SU-DHL-6 (cell line): Measurements from ENCODE around the gene WDFY1.

Experiments
- H2AFZ ChIP-seq: fragments of 200-600 bp; sonication (generic); 2 replicates; pipeline ENCODE4 v1.6.1; 2014; ENCODE audit warnings: low read depth, mild to moderate bottlenecking, moderate library complexity, mixed read lengths, antibody characterized with exemption, low read length; ENCODE audit not compliant: severe bottlenecking
- H3F3A ChIP-seq: fragments of 200-600 bp; shearing (Covaris generic); 2 replicates; pipeline ENCODE4 v1.6.0; 2016; ENCODE audit warnings: antibody characterized with exemption, mild to moderate bottlenecking; ENCODE audit not compliant: insufficient read depth
- H3K27ac ChIP-seq: fragments of 200-600 bp; sonication (generic); 2 replicates; pipeline ENCODE4 v1.5.1; 2016; ENCODE audit warnings: low read depth, mild to moderate bottlenecking, low read length, moderate library complexity, mixed read lengths
- H3K27me3 ChIP-seq: fragments of 200-600 bp; sonication (generic), shearing (Covaris generic); 2 replicates; pipeline ENCODE4 v1.6.0; 2014; ENCODE audit warnings: mild to moderate bottlenecking, low read length
- H3K36me3 ChIP-seq: fragments of 200-600 bp; sonication (generic); 2 replicates; pipeline ENCODE4 v1.6.1; 2014; ENCODE audit warnings: mild to moderate bottlenecking, low read length, mixed read lengths
- H3K4me2 ChIP-seq: fragments of 300-600, 200-600 bp; shearing (Covaris generic), sonication (generic); 2 replicates; pipeline ENCODE4 v1.6.0; 2014; ENCODE audit warnings: low read length, low read depth, mild to moderate bottlenecking; ENCODE audit not compliant: poor library complexity, severe bottlenecking
- H3K4me3 ChIP-seq: fragments of 200-600 bp; sonication (generic); 2 replicates; pipeline ENCODE4 v1.5.1; 2014; ENCODE audit warnings: antibody characterized with exemption, low read length, mild to moderate bottlenecking, mixed read lengths; ENCODE audit not compliant: insufficient read depth, poor library complexity, severe bottlenecking
- H3K79me2 ChIP-seq: fragments of 200-600 bp; sonication (generic); 2 replicates; pipeline ENCODE4 v1.6.1; 2014; ENCODE audit warnings: mild to moderate bottlenecking, low read length, moderate library complexity; ENCODE audit not compliant: insufficient read depth
- H3K9ac ChIP-seq: fragments of 200-600 bp; sonication (generic); 2 replicates; pipeline ENCODE4 v1.7.0; 2014; ENCODE audit warnings: mild to moderate bottlenecking, low read length
- H3K9me2 ChIP-seq: fragments of 200-600 bp; sonication (generic); replicated peaks from 2 replicates; pipeline ENCODE4 v1.6.1; 2014; ENCODE audit warnings: low read length; ENCODE audit not compliant: insufficient read depth
- H3K9me3 ChIP-seq: fragments of 200-600 bp; sonication (generic); 2 replicates; pipeline ENCODE4 v1.6.1; 2014; ENCODE audit warnings: low read length, mixed read lengths; ENCODE audit not compliant: insufficient read depth
- H4K20me1 ChIP-seq: fragments of 200-600 bp; sonication (generic); 2 replicates; pipeline ENCODE4 v1.6.1; 2014; ENCODE audit warnings: low read depth, mild to moderate bottlenecking, antibody characterized with exemption, low read length, moderate library complexity, mixed read lengths
- EZH2phosphoT487 ChIP-seq: fragments of 200-600 bp; sonication (generic), shearing (Covaris generic); conservative IDR thresholded peaks from 2 replicates; pipeline ENCODE4 v1.6.1; 2018; ENCODE audit warnings: mild to moderate bottlenecking, antibody characterized with exemption, low read length, moderate library complexity, mixed read lengths
- TF ChIP-seq, protein P1 (sequence below): fragments of 200-600 bp; sonication (generic); IDR thresholded peaks from one replicate; pipeline ENCODE4 v1.5.1; 2017; ENCODE audit warnings: antibody characterized with exemption, mild to moderate bottlenecking, low read length, moderate library complexity; ENCODE audit not compliant: insufficient read depth, poor library complexity, severe bottlenecking

The WDFY1 gene

DNA sequence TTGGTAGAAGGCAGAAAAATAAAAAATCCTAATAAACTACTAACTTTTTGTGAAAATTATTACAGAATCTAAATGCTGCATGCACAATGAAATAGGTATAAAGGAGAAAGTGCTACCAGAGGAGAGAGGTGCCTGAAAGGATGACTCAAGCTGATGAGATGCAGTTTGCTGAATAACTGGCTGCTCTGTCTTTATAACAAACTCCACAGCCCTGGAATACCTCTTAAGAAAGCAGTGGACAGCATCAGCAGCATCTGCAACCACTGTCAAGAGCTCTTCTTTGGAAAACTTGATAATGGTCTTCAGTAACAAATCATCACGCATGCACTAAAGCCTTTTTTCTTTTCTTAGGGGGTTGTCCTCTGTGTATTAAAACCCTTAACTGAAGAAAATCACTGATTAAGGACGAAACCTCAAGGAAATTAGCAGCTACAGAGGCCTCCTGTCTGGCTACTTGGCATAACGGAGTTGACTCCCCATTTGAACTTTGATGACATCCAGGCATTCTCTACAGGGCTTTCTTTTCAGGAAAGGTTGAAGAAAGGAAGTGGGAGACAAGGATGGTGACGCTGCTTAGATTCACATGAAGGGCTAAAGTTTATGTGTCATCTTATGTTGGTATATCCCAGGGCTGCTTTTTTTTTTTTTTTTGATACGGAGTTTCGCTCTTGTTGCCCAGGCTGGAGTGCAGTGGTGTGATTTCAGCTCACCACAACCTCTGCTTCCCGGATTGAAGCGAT is 28.8 kb downstream of the WDFY1 start:
- H3K9me3 ChIP-seq, result no peaks in the 10 kb centered on the region
- no peak overlapping the region for H3K4me2 ChIP-seq
- H3K79me2 ChIP-seq, result no peaks in the 10 kb centered on the region
- TF ChIP-seq EZH2phosphoT487, result no peak
- TF ChIP-seq, protein P1, sequence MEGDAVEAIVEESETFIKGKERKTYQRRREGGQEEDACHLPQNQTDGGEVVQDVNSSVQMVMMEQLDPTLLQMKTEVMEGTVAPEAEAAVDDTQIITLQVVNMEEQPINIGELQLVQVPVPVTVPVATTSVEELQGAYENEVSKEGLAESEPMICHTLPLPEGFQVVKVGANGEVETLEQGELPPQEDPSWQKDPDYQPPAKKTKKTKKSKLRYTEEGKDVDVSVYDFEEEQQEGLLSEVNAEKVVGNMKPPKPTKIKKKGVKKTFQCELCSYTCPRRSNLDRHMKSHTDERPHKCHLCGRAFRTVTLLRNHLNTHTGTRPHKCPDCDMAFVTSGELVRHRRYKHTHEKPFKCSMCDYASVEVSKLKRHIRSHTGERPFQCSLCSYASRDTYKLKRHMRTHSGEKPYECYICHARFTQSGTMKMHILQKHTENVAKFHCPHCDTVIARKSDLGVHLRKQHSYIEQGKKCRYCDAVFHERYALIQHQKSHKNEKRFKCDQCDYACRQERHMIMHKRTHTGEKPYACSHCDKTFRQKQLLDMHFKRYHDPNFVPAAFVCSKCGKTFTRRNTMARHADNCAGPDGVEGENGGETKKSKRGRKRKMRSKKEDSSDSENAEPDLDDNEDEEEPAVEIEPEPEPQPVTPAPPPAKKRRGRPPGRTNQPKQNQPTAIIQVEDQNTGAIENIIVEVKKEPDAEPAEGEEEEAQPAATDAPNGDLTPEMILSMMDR, result no peak
- H3K4me3 ChIP-seq, result no peak overlapping the region
- no peak overlapping the region for H3K27ac ChIP-seq
- no peak overlapping the region for H2AFZ ChIP-seq
- H3K27me3 ChIP-seq, result no peaks in the 10 kb centered on the region
- no peaks in the 10 kb centered on the region for H3F3A ChIP-seq
- H3K9ac ChIP-seq, result no peak overlapping the region
- no peaks in the 10 kb centered on the region for H4K20me1 ChIP-seq
- H3K9me2 ChIP-seq, result no peaks in the 10 kb centered on the region
- no peaks in the 10 kb centered on the region for H3K36me3 ChIP-seq

- Histone ChIP-seq H3K79me2 (no peaks in the 10 kb centered on the region), H3K4me3 (no peak overlapping the region), H3K27ac (no peak overlapping the region), H3K9me2 (no peaks in the 10 kb centered on the region), H3K36me3 (no peaks in the 10 kb centered on the region), H3K9ac (no peak overlapping the region), H3K27me3 (no peaks in the 10 kb centered on the region), H2AFZ (no peak overlapping the region), H3F3A (no peaks in the 10 kb centered on the region), H3K9me3 (no peaks in the 10 kb centered on the region), H4K20me1 (no peaks in the 10 kb centered on the region), H3K4me2 (no peak overlapping the region)
- no peak for TF ChIP-seq EZH2phosphoT487
Measured at GRCh38 chr2:223915071-223915470, 30.1 kb downstream of the WDFY1 start.

DNA sequence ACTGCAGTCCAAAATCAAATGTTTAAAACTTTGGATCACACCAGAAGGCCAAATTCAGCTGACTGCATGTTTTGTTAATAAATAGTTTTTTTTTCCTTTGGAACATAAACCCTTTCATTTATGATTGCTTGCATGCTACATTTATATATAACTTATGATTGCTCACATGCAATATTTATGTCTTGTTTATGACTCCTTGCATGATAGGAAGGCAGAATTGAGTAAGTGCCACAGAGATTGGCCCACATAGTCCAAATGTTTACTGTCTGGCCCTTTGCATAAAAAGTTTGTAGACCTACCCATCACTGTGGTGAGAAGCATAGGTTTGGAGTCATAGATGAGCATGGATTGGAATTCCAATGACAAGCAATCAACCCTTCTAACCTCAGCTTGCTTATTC is 30.8 kb downstream of the WDFY1 start:
- Histone ChIP-seq H3K36me3 (no peaks in the 10 kb centered on the region), H3K9me3 (no peaks in the 10 kb centered on the region), H3K4me3 (no peak overlapping the region), H4K20me1 (no peaks in the 10 kb centered on the region), H3K27me3 (no peaks in the 10 kb centered on the region), H3K79me2 (no peaks in the 10 kb centered on the region), H3F3A (no peaks in the 10 kb centered on the region), H3K9me2 (no peaks in the 10 kb centered on the region), H3K27ac (no peak overlapping the region), H3K4me2 (no peak overlapping the region), H3K9ac (no peak overlapping the region), H2AFZ (no peak overlapping the region)
- TF ChIP-seq, protein P1, result no peak
- no peak for TF ChIP-seq EZH2phosphoT487

GRCh38 chr2:223909001-223909741 is 36.0 kb downstream of the WDFY1 start:
- no peaks in the 10 kb centered on the region for H4K20me1 ChIP-seq
- H3K4me2 ChIP-seq, result no peak overlapping the region
- no peaks in the 10 kb centered on the region for H3F3A ChIP-seq
- H3K27ac ChIP-seq, result no peak overlapping the region
- no peak overlapping the region for H3K9ac ChIP-seq
- H3K79me2 ChIP-seq, result no peaks in the 10 kb centered on the region
- no peaks in the 10 kb centered on the region for H3K9me3 ChIP-seq
- TF ChIP-seq EZH2phosphoT487, result no peak
- TF ChIP-seq, protein P1, result no peak
- H2AFZ ChIP-seq, result no peak overlapping the region
- H3K27me3 ChIP-seq, result no peaks in the 10 kb centered on the region
- H3K9me2 ChIP-seq, result no peaks in the 10 kb centered on the region
- no peak overlapping the region for H3K4me3 ChIP-seq
- no peaks in the 10 kb centered on the region for H3K36me3 ChIP-seq
